Measurements from ENCODE around the gene AGBL5.

The AGBL5 gene

GRCh38 chr2:27023740-27024139, 27.7 kb upstream of the AGBL5 start:
- TF ChIP-seq ZFX (IDR thresholded peaks at IDR 0.05; ENCODE audit: borderline replicate concordance) (no peak), CTCF (IDR thresholded peaks at IDR 0.05) (no peak)
- H3K27ac ChIP-seq = no peak overlapping the region

GRCh38 chr2:27024188-27024587, 27.3 kb upstream of the AGBL5 start:
- H3K27ac ChIP-seq = no peak overlapping the region
- TF ChIP-seq CTCF (IDR thresholded peaks at IDR 0.05) (no peak), ZFX (IDR thresholded peaks at IDR 0.05; ENCODE audit: borderline replicate concordance) (no peak)

GRCh38 chr2:27024812-27025211, 26.7 kb upstream of the AGBL5 start:
- no peak overlapping the region for H3K27ac ChIP-seq
- TF ChIP-seq ZFX (IDR thresholded peaks at IDR 0.05; ENCODE audit: borderline replicate concordance) (no peak), CTCF (IDR thresholded peaks at IDR 0.05) (no peak)

- no peak overlapping the region for H3K27ac ChIP-seq
- no peak for TF ChIP-seq ZFX (IDR thresholded peaks at IDR 0.05; ENCODE audit: borderline replicate concordance)
- no peak for TF ChIP-seq CTCF (IDR thresholded peaks at IDR 0.05)
Measured at GRCh38 chr2:27025281-27025800, 26.1 kb upstream of the AGBL5 start.

- H3K27ac ChIP-seq = no peak overlapping the region
- TF ChIP-seq CTCF (IDR thresholded peaks at IDR 0.05) (no peak), ZFX (IDR thresholded peaks at IDR 0.05; ENCODE audit: borderline replicate concordance) (no peak)
Measured at GRCh38 chr2:27025861-27026851, 25.3 kb upstream of the AGBL5 start.

GRCh38 chr2:27027211-27027651, 24.2 kb upstream of the AGBL5 start:
- TF ChIP-seq ZFX (IDR thresholded peaks at IDR 0.05; ENCODE audit: borderline replicate concordance) (no peak), CTCF (IDR thresholded peaks at IDR 0.05) (no peak)
- no peak overlapping the region for H3K27ac ChIP-seq

- H3K27ac ChIP-seq = no peak overlapping the region
- TF ChIP-seq CTCF (IDR thresholded peaks at IDR 0.05) (no peak), ZFX (IDR thresholded peaks at IDR 0.05; ENCODE audit: borderline replicate concordance) (no peak)
Measured at GRCh38 chr2:27029051-27029450, 22.4 kb upstream of the AGBL5 start.

All from 22Rv1 (cell line).